GM19193 (cell line): ENCODE measurements around the gene GABBR2.

Experiments
- POLR2A ChIP-seq: IDR thresholded peaks from 4 replicates; pipeline ENCODE4 v1.6.1; 2011; ENCODE audit not compliant: insufficient read depth, insufficient read length; ENCODE audit errors: extremely low read depth

Gene GABBR2

GRCh38 chr9:98665501-98665900 lies 43.2 kb downstream of the GABBR2 start:
- no peak for TF ChIP-seq POLR2A

- no peak for TF ChIP-seq POLR2A
These were observed 48.2 kb downstream of the GABBR2 start for GRCh38 chr9:98660541-98660940.

GRCh38 chr9:98658951-98659351 lies 49.8 kb downstream of the GABBR2 start:
- TF ChIP-seq POLR2A, result no peak

GRCh38 chr9:98657897-98658296 lies 50.8 kb downstream of the GABBR2 start:
- no peak for TF ChIP-seq POLR2A

- TF ChIP-seq POLR2A, result no peak
These were observed 52.2 kb downstream of the GABBR2 start for GRCh38 chr9:98656511-98656910.

- no peak for TF ChIP-seq POLR2A
These were observed 54.5 kb downstream of the GABBR2 start for GRCh38 chr9:98654247-98654646.

- no peak for TF ChIP-seq POLR2A
These were observed 56.0 kb downstream of the GABBR2 start for GRCh38 chr9:98652741-98653140.

- TF ChIP-seq POLR2A, result no peak
These were observed 56.4 kb downstream of the GABBR2 start for GRCh38 chr9:98652302-98652701.

- TF ChIP-seq POLR2A, result no peak
These were observed 61.5 kb downstream of the GABBR2 start for GRCh38 chr9:98647236-98647635.

GRCh38 chr9:98644011-98644410 lies 64.7 kb downstream of the GABBR2 start:
- TF ChIP-seq POLR2A, result no peak

GRCh38 chr9:98642661-98643312 lies 65.9 kb downstream of the GABBR2 start:
- TF ChIP-seq POLR2A, result no peak

- no peak for TF ChIP-seq POLR2A
These were observed 67.0 kb downstream of the GABBR2 start for GRCh38 chr9:98641695-98642094.

- TF ChIP-seq POLR2A, result no peak
These were observed 68.3 kb downstream of the GABBR2 start for GRCh38 chr9:98640394-98640793.

GRCh38 chr9:98639133-98639532 lies 69.6 kb downstream of the GABBR2 start:
- no peak for TF ChIP-seq POLR2A

GRCh38 chr9:98637381-98637780 lies 71.4 kb downstream of the GABBR2 start:
- no peak for TF ChIP-seq POLR2A

GRCh38 chr9:98635374-98635773 lies 73.4 kb downstream of the GABBR2 start:
- TF ChIP-seq POLR2A, result no peak

GRCh38 chr9:98634685-98635336 lies 73.9 kb downstream of the GABBR2 start:
- no peak for TF ChIP-seq POLR2A

- no peak for TF ChIP-seq POLR2A
These were observed 75.9 kb downstream of the GABBR2 start for GRCh38 chr9:98632839-98633238.

- TF ChIP-seq POLR2A, result no peak
These were observed 81.4 kb downstream of the GABBR2 start for GRCh38 chr9:98627296-98627695.
